Osteoblast (primary cell): ENCODE measurements around the gene EMP1. TPM values are rescaled to one million over a fixed set of nuclear protein-coding genes. Genes with fewer than 3 reads are reported as not detected.

ENCODE experiments used
- DNase-seq: peaks from one replicate; pipeline ENCODE4 v3.0.0; 2011; ENCODE audit warnings: low spot score, mixed read lengths; ENCODE audit not compliant: insufficient read length; ENCODE audit errors: missing footprints
- H2AFZ ChIP-seq: 2 replicates; pipeline ENCODE4 v1.6.0; 2011; ENCODE audit warnings: mild to moderate bottlenecking, low read length
- H3K27ac ChIP-seq: 2 replicates; pipeline ENCODE4 v1.5.1; 2011; ENCODE audit warnings: mild to moderate bottlenecking, low read depth, low read length, moderate library complexity
- H3K27me3 ChIP-seq: 2 replicates; pipeline ENCODE4 v1.6.0; 2012; ENCODE audit warnings: mild to moderate bottlenecking, control low read depth, inconsistent platforms, low read length, moderate library complexity; ENCODE audit not compliant: insufficient read depth
- H3K36me3 ChIP-seq: 2 replicates; pipeline ENCODE4 v1.5.1; 2011; ENCODE audit warnings: mild to moderate bottlenecking, low read length, control low read depth, moderate library complexity; ENCODE audit not compliant: insufficient read depth
- H3K4me1 ChIP-seq: 2 replicates; pipeline ENCODE4 v1.5.1; 2011; ENCODE audit warnings: mild to moderate bottlenecking, low read length, control low read depth, moderate library complexity; ENCODE audit not compliant: insufficient read depth
- H3K4me2 ChIP-seq: 2 replicates; pipeline ENCODE4 v1.6.0; 2011; ENCODE audit warnings: mild to moderate bottlenecking, low read length; ENCODE audit not compliant: insufficient read depth
- H3K4me3 ChIP-seq: fragments of 200-600 bp; sonication (generic); 3 replicates; pipeline ENCODE4 v1.5.1; 2012; ENCODE audit warnings: mild to moderate bottlenecking, low read length, inconsistent platforms; ENCODE audit not compliant: insufficient read depth
- H3K79me2 ChIP-seq: 2 replicates; pipeline ENCODE4 v1.6.0; 2012; ENCODE audit warnings: mild to moderate bottlenecking, low read length, control low read depth, inconsistent platforms; ENCODE audit not compliant: insufficient read depth
- H3K9me3 ChIP-seq: 2 replicates; pipeline ENCODE4 v1.5.1; 2011; ENCODE audit warnings: low read depth, low read length, control low read depth
- H4K20me1 ChIP-seq: 2 replicates; pipeline ENCODE4 v1.6.0; 2012; ENCODE audit warnings: mild to moderate bottlenecking, low read length, control low read depth; ENCODE audit not compliant: insufficient read depth
- CTCF ChIP-seq: IDR thresholded peaks from 2 replicates; pipeline ENCODE4 v1.5.1; 2011; ENCODE audit warnings: mild to moderate bottlenecking, low read depth, low read length, moderate library complexity; ENCODE audit errors: extremely low read depth
- total RNA-seq: library from RNA; depleted of rRNA; stranded (reverse); fragments of >200 nt; gene quantifications from 2 replicates; pipeline ENCODE4 v1.2.3, GENCODE V29; 2012

The EMP1 gene
- total RNA-seq, 1 donor: 106 TPM

DNA sequence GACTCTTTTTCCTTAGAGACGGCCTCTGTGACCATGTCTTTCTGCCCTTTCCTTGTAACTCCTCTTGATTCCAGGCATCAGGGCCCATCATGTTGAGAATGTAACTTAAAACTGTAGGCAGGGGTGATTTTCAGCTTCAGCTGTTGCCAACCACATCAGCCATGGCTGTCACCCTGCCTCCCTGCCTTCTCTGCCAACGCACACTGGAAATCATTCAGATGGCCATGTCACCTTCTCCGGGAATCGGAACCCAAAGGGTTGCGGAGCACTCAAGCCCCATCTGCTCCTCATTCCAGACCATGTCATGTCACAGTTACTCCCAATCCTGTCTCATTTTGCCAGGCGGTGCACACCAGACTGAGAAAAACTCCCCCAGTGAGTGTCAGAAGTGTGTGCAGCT lies 72.1 kb downstream of the EMP1 start:
- no peak overlapping the region for H3K4me3 ChIP-seq
- H2AFZ ChIP-seq: no peak overlapping the region
- no peaks in the 10 kb centered on the region for H4K20me1 ChIP-seq
- no peaks in the 10 kb centered on the region for H3K4me1 ChIP-seq
- peaks cover 23% of the 10 kb centered on the region for H3K27me3 ChIP-seq
- no peak for TF ChIP-seq CTCF
- no peaks in the 10 kb centered on the region for H3K9me3 ChIP-seq
- DNase-seq: no peak
- no peaks in the 10 kb centered on the region for H3K36me3 ChIP-seq
- H3K27ac ChIP-seq: no peak overlapping the region
- H3K79me2 ChIP-seq: no peaks in the 10 kb centered on the region
- H3K4me2 ChIP-seq: no peak overlapping the region

Other genes starting within 250 kb of the EMP1 start
- not detected in 2 replicates for gene GPRC5D, start 244.6 kb upstream of the EMP1 start, total RNA-seq
- 16.6 and 20.3 TPM in 2 replicates for gene HEBP1, start 196.5 kb upstream of the EMP1 start, total RNA-seq
- 3.3 and 5.6 TPM in 2 replicates for gene FAM234B, start 152.3 kb upstream of the EMP1 start, total RNA-seq
- 0.29 and 0.36 TPM in 2 replicates for gene GSG1, start 93.1 kb upstream of the EMP1 start, total RNA-seq